Endodermal cell (in vitro differentiated cells): Measurements from ENCODE around the gene OTOL1. TPM values are rescaled to one million over a fixed set of nuclear protein-coding genes. Genes with fewer than 3 reads are reported as not detected.

ENCODE experiments used
- DNase-seq: peaks from one replicate; pipeline ENCODE4 v3.0.0-alpha.2; 2017
- H3K27ac ChIP-seq: 2 replicates; pipeline ENCODE4 v1.5.1; 2013; ENCODE audit warnings: mild to moderate bottlenecking, low read depth, low read length, moderate library complexity
- H3K27me3 ChIP-seq: 2 replicates; pipeline ENCODE4 v1.6.1; 2013; ENCODE audit warnings: mild to moderate bottlenecking, low read length, moderate library complexity; ENCODE audit not compliant: insufficient read depth, control insufficient read depth, poor library complexity, severe bottlenecking
- H3K36me3 ChIP-seq: 2 replicates; pipeline ENCODE4 v1.7.0; 2013; ENCODE audit warnings: mild to moderate bottlenecking, low read length, moderate library complexity; ENCODE audit not compliant: control insufficient read depth, insufficient read depth
- H3K4me1 ChIP-seq: one replicate; pipeline ENCODE4 v1.7.0; 2013; ENCODE audit warnings: low read length; ENCODE audit not compliant: control insufficient read depth, insufficient read depth
- H3K4me3 ChIP-seq: 2 replicates; pipeline ENCODE4 v1.5.1; 2013; ENCODE audit warnings: mild to moderate bottlenecking, low read length, moderate library complexity
- H3K9ac ChIP-seq: 2 replicates; pipeline ENCODE4 v1.6.1; 2013; ENCODE audit warnings: mild to moderate bottlenecking, low read length, moderate library complexity; ENCODE audit not compliant: poor library complexity, severe bottlenecking; ENCODE audit errors: extremely low read depth
- H3K9me3 ChIP-seq: 2 replicates; pipeline ENCODE4 v1.6.1; 2013; ENCODE audit warnings: mild to moderate bottlenecking, low read length, moderate library complexity; ENCODE audit not compliant: control insufficient read depth
- H3K27ac Mint-ChIP-seq: 2 replicates; pipeline ENCODE4 v1.8.0; 2020; ENCODE audit warnings: mixed read lengths
- H3K27me3 Mint-ChIP-seq: 2 replicates; pipeline ENCODE4 v1.8.0; 2021; ENCODE audit warnings: mild to moderate bottlenecking, mixed read lengths; ENCODE audit not compliant: insufficient read depth
- H3K36me3 Mint-ChIP-seq: 2 replicates; pipeline ENCODE4 v1.8.0; 2020; ENCODE audit warnings: low read depth, mixed read lengths
- H3K4me1 Mint-ChIP-seq: 2 replicates; pipeline ENCODE4 v1.8.0; 2020; ENCODE audit warnings: mixed read lengths
- H3K4me3 Mint-ChIP-seq: 2 replicates; pipeline ENCODE4 v1.8.0; 2020; ENCODE audit warnings: mild to moderate bottlenecking, moderate library complexity, mixed read lengths
- H3K9me3 Mint-ChIP-seq: 2 replicates; pipeline ENCODE4 v1.8.0; 2020; ENCODE audit warnings: mild to moderate bottlenecking, mixed read lengths
- CTCF ChIP-seq: fragments of 200-600 bp; sonication (generic); conservative IDR thresholded peaks from 2 replicates; pipeline ENCODE4 v1.5.0; 2021; ENCODE audit warnings: antibody characterized with exemption, mild to moderate bottlenecking
- WGBS, 2 experiments: methylation state at CpG; one replicate each; pipeline versions ENCODE4 v1.1.5 to v1.1.7; 2013; ENCODE audit warnings: missing lambda C conversion rate in 2 of 2, mixed read lengths in 1 of 2; ENCODE audit not compliant: insufficient coverage in 1 of 2, insufficient read length in 1 of 2; 5-methylcytosine and 5-hydroxymethylcytosine counted together
- total RNA-seq, 2 donors: library from RNA; stranded (reverse); fragmentation: NEBNext Ultra II Directional in 1 of 2; extraction: Animal tissue kit (Norgen Biotek cat#: 25700) in 1 of 2; gene quantifications; 2 replicates in 1 of 2; 3 replicates in 1 of 2; pipeline ENCODE4 v1.2.1, GENCODE V29; 2021

The OTOL1 gene
- total RNA-seq, 2 donors from 2014 or later = not detected

DNA sequence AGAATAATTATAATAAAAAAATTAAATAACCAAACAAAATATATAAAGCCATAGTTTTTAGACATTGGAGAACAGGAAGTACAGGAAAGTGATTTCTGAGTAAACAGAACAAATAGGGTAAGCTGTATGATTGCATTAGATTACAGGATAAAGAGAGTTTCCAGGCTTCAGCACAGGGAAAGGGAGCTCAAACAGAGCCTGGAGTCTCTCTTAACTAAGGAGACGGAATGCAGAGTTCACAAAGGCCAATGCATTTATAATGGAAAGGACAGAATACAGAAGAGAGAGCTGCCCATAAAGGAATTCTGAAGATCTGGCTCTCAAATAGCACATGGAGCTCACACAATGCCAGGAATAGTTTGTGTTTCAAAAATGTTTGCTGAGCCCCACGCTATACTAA is 42.0 kb upstream of the OTOL1 start:
- TF ChIP-seq CTCF = no peak
- Histone ChIP-seq H3K9ac (no peak overlapping the region), H3K27ac (peak overlapping the region; percentile 97), H3K27me3 (no peaks in the 10 kb centered on the region), H3K36me3 (no peaks in the 10 kb centered on the region), H3K4me3 (no peak overlapping the region), H3K9me3 (no peaks in the 10 kb centered on the region), H3K4me1 (no peaks in the 10 kb centered on the region)
- Mint-ChIP-seq H3K4me3 (no peak overlapping the region), H3K4me1 (no peaks in the 10 kb centered on the region), H3K27me3 (no peaks in the 10 kb centered on the region), H3K27ac (no peak overlapping the region), H3K9me3 (no peaks in the 10 kb centered on the region), H3K36me3 (no peaks in the 10 kb centered on the region)
- DNase-seq = no peak
- WGBS, 2 experiments = 51 to 90% methylated on average over 2 of the region's 2 CpGs

DNA sequence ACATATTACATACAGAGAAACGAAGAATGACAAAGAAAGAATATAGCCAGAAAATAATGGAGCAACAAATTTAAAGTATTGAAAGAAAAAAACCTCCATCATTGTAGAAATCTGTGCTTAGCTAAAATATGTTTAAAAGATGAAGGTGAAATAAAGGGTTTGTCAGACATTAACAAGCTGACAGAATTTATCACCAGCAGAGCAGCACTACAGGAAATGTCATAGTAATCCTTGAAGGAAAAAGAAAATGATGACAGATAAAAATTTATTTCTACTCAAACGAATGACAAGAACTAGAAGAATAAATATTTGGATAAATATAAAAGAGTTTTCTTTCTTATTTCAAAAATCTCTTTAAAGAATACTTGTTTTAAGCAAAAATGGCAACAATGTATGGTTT is 40.6 kb upstream of the OTOL1 start:
- H3K36me3 ChIP-seq = no peaks in the 10 kb centered on the region
- no peaks in the 10 kb centered on the region for H3K9me3 Mint-ChIP-seq
- H3K27ac ChIP-seq = no peak overlapping the region
- DNase-seq = no peak
- H3K4me3 ChIP-seq = no peak overlapping the region
- H3K9ac ChIP-seq = no peak overlapping the region
- TF ChIP-seq CTCF = no peak
- H3K4me1 Mint-ChIP-seq = no peaks in the 10 kb centered on the region
- no peak overlapping the region for H3K27ac Mint-ChIP-seq
- H3K4me3 Mint-ChIP-seq = no peak overlapping the region
- H3K4me1 ChIP-seq = no peaks in the 10 kb centered on the region
- H3K27me3 ChIP-seq = no peaks in the 10 kb centered on the region
- no CpG with 5 or more reads among the region's 2 CpGs for WGBS, 2 experiments
- H3K36me3 Mint-ChIP-seq = no peaks in the 10 kb centered on the region
- H3K27me3 Mint-ChIP-seq = no peaks in the 10 kb centered on the region
- H3K9me3 ChIP-seq = no peaks in the 10 kb centered on the region

DNA sequence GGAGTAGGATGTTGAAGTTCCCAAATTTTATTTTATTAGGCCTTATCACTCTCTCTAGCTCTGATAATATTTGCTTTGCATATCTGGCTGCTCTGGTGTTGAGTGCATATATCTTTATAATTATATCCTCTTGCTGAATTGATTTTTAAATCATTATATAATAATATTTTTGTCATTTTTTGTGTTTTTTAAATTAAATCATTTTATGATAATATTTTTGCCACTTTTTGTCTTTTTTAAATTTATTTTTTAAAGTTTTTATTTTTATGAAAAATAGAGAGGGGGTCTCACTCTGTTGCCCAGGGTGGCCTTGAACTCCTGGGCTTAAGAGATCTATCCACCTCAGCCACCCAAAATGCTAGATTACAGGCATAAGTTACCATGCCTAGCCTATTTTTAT is 34.5 kb upstream of the OTOL1 start:
- no peak overlapping the region for H3K4me3 Mint-ChIP-seq
- H3K27ac ChIP-seq = no peak overlapping the region
- no peaks in the 10 kb centered on the region for H3K4me1 Mint-ChIP-seq
- no peaks in the 10 kb centered on the region for H3K9me3 ChIP-seq
- H3K9me3 Mint-ChIP-seq = peaks cover 1% of the 10 kb centered on the region
- H3K36me3 Mint-ChIP-seq = no peaks in the 10 kb centered on the region
- no peak overlapping the region for H3K9ac ChIP-seq
- no peaks in the 10 kb centered on the region for H3K4me1 ChIP-seq
- no peak overlapping the region for H3K4me3 ChIP-seq
- H3K27me3 Mint-ChIP-seq = no peaks in the 10 kb centered on the region
- no peaks in the 10 kb centered on the region for H3K36me3 ChIP-seq
- no peaks in the 10 kb centered on the region for H3K27me3 ChIP-seq
- DNase-seq = no peak
- no peak overlapping the region for H3K27ac Mint-ChIP-seq
- TF ChIP-seq CTCF = no peak
